HepG2 (cell line): ENCODE measurements around the gene HSPA1A. TPM values are rescaled to one million over a fixed set of nuclear protein-coding genes. Genes with fewer than 3 reads are reported as not detected.

Experiments
- ATAC-seq: fragments of 200-7000 bp; cut with Tn5 transposase; 3 replicates; pipeline ENCODE4 v1.9.1; 2020; ENCODE audit warnings: mild to moderate bottlenecking, moderate library complexity
- BruUV-seq: library from RNA; stranded (reverse); fragments of 400-500 nt; replicated peaks from 2 replicates; lab custom pipeline; 2021; lab: Mats Ljungman, UMichigan
- CTCF ChIA-PET: fragments of 300-600 bp; formaldehyde crosslinking; extraction: SDS; loops from one replicate; lab custom pipeline; 2021; ENCODE audit warnings: low total read pairs, inconsistent platforms, low intra/inter-chr PET ratio; lab: Yijun Ruan, JAX
- POLR2A ChIA-PET: fragments of 350-600 bp; sonication (Branson Sonifier 250); formaldehyde crosslinking; loops from one replicate; lab custom pipeline; 2020; ENCODE audit warnings: antibody characterized with exemption, inconsistent platforms; lab: Yijun Ruan, JAX
- DNase-seq: peaks from one replicate; pipeline ENCODE4 v3.0.0-alpha.2; 2015; ENCODE audit warnings: low spot score
- FAIRE-seq: peaks from 3 replicates; lab custom pipeline; 2011; peaks lifted over from hg19 to GRCh38; lab: Jason Lieb, UNC
- H2AFZ ChIP-seq: one replicate; pipeline ENCODE4 v1.6.1; 2011; ENCODE audit warnings: low read length, inconsistent platforms
- H3K27ac ChIP-seq: fragments of 300-600 bp; 3 replicates; pipeline ENCODE4 v1.8.0; 2011; ENCODE audit warnings: mixed run types, mild to moderate bottlenecking, mixed read lengths, low read length, inconsistent platforms; ENCODE audit not compliant: insufficient read depth; ENCODE audit errors: extremely low read length
- H3K27me3 ChIP-seq, 2 experiments: fragments of 200-600 bp in 1 of 2; 2 replicates in 1 of 2; 3 replicates in 1 of 2; pipeline versions ENCODE4 v1.6.0 to v1.8.0; 2011; ENCODE audit warnings: low read length in 2 of 2, mild to moderate bottlenecking in 2 of 2, moderate library complexity in 2 of 2, inconsistent platforms in 1 of 2; ENCODE audit not compliant: insufficient read depth in 2 of 2, control insufficient read depth in 1 of 2
- H3K36me3 ChIP-seq, 2 experiments: fragments of 200-600 bp in 1 of 2; replicated peaks in 1 of 2; 2 replicates in 1 of 2; 3 replicates in 1 of 2; pipeline versions ENCODE4 v1.5.1 to v1.8.0; 2011; ENCODE audit warnings: low read length in 2 of 2, inconsistent platforms in 1 of 2; ENCODE audit not compliant: insufficient read depth in 2 of 2, control insufficient read depth in 1 of 2
- H3K4me1 ChIP-seq: 2 replicates; pipeline ENCODE4 v1.5.1; 2012; ENCODE audit warnings: low read length, inconsistent platforms; ENCODE audit not compliant: insufficient read depth
- H3K4me2 ChIP-seq: 2 replicates; pipeline ENCODE4 v1.6.0; 2011; ENCODE audit warnings: low read depth, low read length, inconsistent platforms
- H3K4me3 ChIP-seq, 3 experiments: fragments of 200-600 bp in 1 of 3; sonication (generic), shearing (Covaris generic) in 1 of 3; replicated peaks in 1 of 3; 2 replicates each; pipeline ENCODE4 v1.5.1; 2011 to 2016; ENCODE audit warnings: low read length in 3 of 3, inconsistent platforms in 2 of 3, low read depth in 2 of 3, mild to moderate bottlenecking in 2 of 3, control low read depth in 1 of 3, mixed read lengths in 1 of 3; ENCODE audit not compliant: insufficient read depth in 1 of 3
- H3K79me2 ChIP-seq: one replicate; pipeline ENCODE4 v1.6.1; 2011; ENCODE audit warnings: low read length, inconsistent platforms; ENCODE audit not compliant: insufficient read depth
- H3K9ac ChIP-seq: 2 replicates; pipeline ENCODE4 v1.6.0; 2011; ENCODE audit warnings: mild to moderate bottlenecking, low read depth, low read length, inconsistent platforms; ENCODE audit not compliant: insufficient read depth
- H3K9me3 ChIP-seq: 2 replicates; pipeline ENCODE4 v1.5.1; 2012; ENCODE audit warnings: mild to moderate bottlenecking, low read length
- H4K20me1 ChIP-seq: 2 replicates; pipeline ENCODE4 v1.6.0; 2011; ENCODE audit warnings: inconsistent platforms, mild to moderate bottlenecking, low read length, moderate library complexity; ENCODE audit not compliant: insufficient read depth
- ELF1 ChIP-seq: sonication (generic); formaldehyde crosslinking; IDR thresholded peaks from 2 replicates; pipeline ENCODE4 v1.4.0; 2020; ENCODE audit warnings: missing genetic modification reagents
- POLR2G ChIP-seq: fragments of 200-400 bp; formaldehyde crosslinking; IDR thresholded peaks from 2 replicates; pipeline ENCODE4 v1.6.1; 2018; ENCODE audit warnings: mild to moderate bottlenecking, low read depth, low read length, moderate library complexity
- ZNF205 ChIP-seq: IDR thresholded peaks from 2 replicates; pipeline ENCODE4 v1.6.1; 2018; ENCODE audit warnings: missing biosample characterization, missing genetic modification reagents
- WGBS: methylation state at CpG from one replicate; pipeline ENCODE4 v1.1.6; 2017; ENCODE audit warnings: low lambda C conversion rate; 5-methylcytosine and 5-hydroxymethylcytosine counted together
- in situ Hi-C: cut with HindIII; loops from 2 replicates; pipeline ENCODE4 v1.10.0; 2017; ENCODE audit warnings: low pct_unique_long_range_greater_than_20kb; ENCODE audit not compliant: extremely low pct_ligation_motif_present
- intact Hi-C: fragments of 100-400 bp; cut with micrococcal nuclease; formaldehyde crosslinking; loops from one replicate; pipeline ENCODE4 v1.10.0; 2022; ENCODE audit not compliant: unreplicated experiment
- polyA plus RNA-seq, 8 experiments: library from polyadenylated mRNA; depleted of rRNA in 3 of 8; stranded (reverse) in 7 of 8; unstranded in 1 of 8; fragments of >200 nt; fragmentation: Illumina TruSeq in 4 of 8; extraction: Trizol in 4 of 8; gene quantifications; 2 replicates each; pipeline versions ENCODE4 v1.2.1 to v1.2.3, GENCODE V29; 2011 to 2016; ENCODE audit warnings: low read depth in 4 of 8, missing spikeins in 1 of 8, mixed read lengths in 1 of 8; ENCODE audit not compliant: insufficient read depth in 1 of 8
- total RNA-seq, 5 experiments: library from RNA; depleted of rRNA; stranded (reverse); fragments of >200 nt; fragmentation: Illumina TruSeq; extraction: Trizol; gene quantifications; 2 replicates each; pipeline ENCODE4 v1.2.3, GENCODE V29; 2016; ENCODE audit warnings: low read depth in 1 of 5

Gene HSPA1A
- total and polyA plus RNA-seq, 2 of the 13 experiments (the other 11 are each of a cell fraction or from before 2014, with no cell fraction given) = 44.5 to 85.0 TPM

DNA sequence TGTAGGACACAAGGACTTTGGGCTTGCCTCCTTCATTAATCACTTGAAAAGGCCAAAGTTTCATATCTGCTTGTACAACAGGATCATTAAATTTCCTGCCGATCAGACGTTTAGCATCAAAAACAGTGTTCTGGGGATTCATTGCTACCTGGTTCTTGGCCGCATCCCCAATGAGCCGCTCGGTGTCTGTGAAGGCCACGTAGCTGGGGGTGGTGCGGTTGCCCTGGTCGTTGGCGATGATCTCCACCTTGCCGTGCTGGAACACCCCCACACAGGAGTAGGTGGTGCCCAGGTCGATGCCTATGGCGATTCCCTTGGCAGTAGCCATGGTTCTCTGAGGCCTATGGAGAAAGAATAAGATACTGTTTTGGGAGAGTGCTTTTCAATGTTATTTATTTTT, 3.7 kb upstream of the HSPA1A start:
- no peaks in the 10 kb centered on the region for H3K79me2 ChIP-seq
- no peaks in the 10 kb centered on the region for H3K9me3 ChIP-seq
- 79% methylated on average over 12 of the region's 12 CpGs for WGBS
- ATAC-seq = no peak
- H3K4me3 ChIP-seq = no peak overlapping the region
- intact Hi-C loops (no loop called here), in situ Hi-C loops (no loop called here)
- no peaks in the 10 kb centered on the region for H3K27me3 ChIP-seq
- H2AFZ ChIP-seq = no peak overlapping the region
- CTCF ChIA-PET = no interaction called here
- H4K20me1 ChIP-seq = no peaks in the 10 kb centered on the region
- no peaks in the 10 kb centered on the region for H3K36me3 ChIP-seq
- BruUV-seq = no TSS peak
- no peak for FAIRE-seq
- TF ChIP-seq POLR2G (no peak), ZNF205 (CRISPR knock-in tag) (no peak)
- POLR2A ChIA-PET = interaction anchor here (1.1 kb wide), 1 partner anchor 74 kb away, joined by 4 read pairs; no protein-coding TSS in a partner anchor
- H3K27ac ChIP-seq = no peak overlapping the region
- no peak overlapping the region for H3K4me2 ChIP-seq
- H3K4me1 ChIP-seq = peaks cover 36% of the 10 kb centered on the region
- no peak overlapping the region for H3K9ac ChIP-seq
- DNase-seq = no peak

DNA sequence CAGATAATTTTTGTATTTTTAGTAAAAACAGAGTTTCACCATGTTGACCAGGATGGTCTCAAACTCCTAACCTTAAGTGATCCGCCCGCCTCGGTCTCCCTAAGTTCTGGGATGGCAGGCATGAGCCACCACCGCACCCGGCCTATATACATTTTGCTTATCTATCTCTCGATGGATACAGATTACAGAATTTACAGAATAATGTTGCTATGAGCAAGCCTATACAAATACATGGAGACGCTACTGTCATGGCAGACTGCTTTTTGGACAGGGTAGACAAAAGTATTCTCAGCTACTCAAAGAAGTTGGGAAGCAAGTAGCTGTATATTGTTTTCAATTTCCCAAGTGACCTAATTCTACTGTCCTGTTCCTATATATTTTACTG, 1.9 kb upstream of the HSPA1A start:
- in situ Hi-C loops (no loop called here), intact Hi-C loops (no loop called here)
- Histone ChIP-seq H2AFZ (no peak overlapping the region), H3K4me1 (peaks cover 29% of the 10 kb centered on the region), H3K36me3 (no peaks in the 10 kb centered on the region), H3K4me3 (peak overlapping the region in 1 of 3 experiments; percentile 71; a peak in 1 of 6 replicates), H3K4me2 (0 out of 2 replicates have a peak overlapping the region, but pooled peaks have one; percentile 33), H3K9ac (peak overlapping the region; percentile 7; the same call in 1 of the 2 replicates), H3K9me3 (no peaks in the 10 kb centered on the region), H3K27ac (peak overlapping the region; percentile 95)
- ChIA-PET CTCF (no interaction called here), POLR2A (interaction anchor here (1.0 to 3.6 kb wide), 10 partner anchors 13 to 161 kb away, joined by 3 to 102 read pairs (median 12); partner anchors contain the start of genes BAG6, CFB, HSPA1B and NEU1)
- FAIRE-seq = no peak
- DNase-seq = no peak
- 95% methylated on average over 7 of the region's 7 CpGs for WGBS
- no TSS peak for BruUV-seq
- no peak for TF ChIP-seq ELF1 (CRISPR knock-in tag)
- TF ChIP-seq, all 625 proteins: peak for 0
- Histone ChIP-seq H3K79me2 (peaks cover 12% of the 10 kb centered on the region), H4K20me1 (no peaks in the 10 kb centered on the region), H3K27me3 (no peaks in the 10 kb centered on the region)
- no peak for ATAC-seq
